Endodermal cell (in vitro differentiated cells): ENCODE results near the gene ADGRF1. TPM values are rescaled to one million over a fixed set of nuclear protein-coding genes. Genes with fewer than 3 reads are reported as not detected.

Experiments used
- DNase-seq: peaks from one replicate; pipeline ENCODE4 v3.0.0-alpha.2; 2017
- H3K27ac ChIP-seq: 2 replicates; pipeline ENCODE4 v1.5.1; 2013; ENCODE audit warnings: mild to moderate bottlenecking, low read depth, low read length, moderate library complexity
- H3K27me3 ChIP-seq: 2 replicates; pipeline ENCODE4 v1.6.1; 2013; ENCODE audit warnings: mild to moderate bottlenecking, low read length, moderate library complexity; ENCODE audit not compliant: insufficient read depth, control insufficient read depth, poor library complexity, severe bottlenecking
- H3K36me3 ChIP-seq: 2 replicates; pipeline ENCODE4 v1.7.0; 2013; ENCODE audit warnings: mild to moderate bottlenecking, low read length, moderate library complexity; ENCODE audit not compliant: control insufficient read depth, insufficient read depth
- H3K4me1 ChIP-seq: one replicate; pipeline ENCODE4 v1.7.0; 2013; ENCODE audit warnings: low read length; ENCODE audit not compliant: control insufficient read depth, insufficient read depth
- H3K4me3 ChIP-seq: 2 replicates; pipeline ENCODE4 v1.5.1; 2013; ENCODE audit warnings: mild to moderate bottlenecking, low read length, moderate library complexity
- H3K9ac ChIP-seq: 2 replicates; pipeline ENCODE4 v1.6.1; 2013; ENCODE audit warnings: mild to moderate bottlenecking, low read length, moderate library complexity; ENCODE audit not compliant: poor library complexity, severe bottlenecking; ENCODE audit errors: extremely low read depth
- H3K9me3 ChIP-seq: 2 replicates; pipeline ENCODE4 v1.6.1; 2013; ENCODE audit warnings: mild to moderate bottlenecking, low read length, moderate library complexity; ENCODE audit not compliant: control insufficient read depth
- H3K27ac Mint-ChIP-seq: 2 replicates; pipeline ENCODE4 v1.8.0; 2020; ENCODE audit warnings: mixed read lengths
- H3K27me3 Mint-ChIP-seq: 2 replicates; pipeline ENCODE4 v1.8.0; 2021; ENCODE audit warnings: mild to moderate bottlenecking, mixed read lengths; ENCODE audit not compliant: insufficient read depth
- H3K36me3 Mint-ChIP-seq: 2 replicates; pipeline ENCODE4 v1.8.0; 2020; ENCODE audit warnings: low read depth, mixed read lengths
- H3K4me1 Mint-ChIP-seq: 2 replicates; pipeline ENCODE4 v1.8.0; 2020; ENCODE audit warnings: mixed read lengths
- H3K4me3 Mint-ChIP-seq: 2 replicates; pipeline ENCODE4 v1.8.0; 2020; ENCODE audit warnings: mild to moderate bottlenecking, moderate library complexity, mixed read lengths
- H3K9me3 Mint-ChIP-seq: 2 replicates; pipeline ENCODE4 v1.8.0; 2020; ENCODE audit warnings: mild to moderate bottlenecking, mixed read lengths
- CTCF ChIP-seq: fragments of 200-600 bp; sonication (generic); conservative IDR thresholded peaks from 2 replicates; pipeline ENCODE4 v1.5.0; 2021; ENCODE audit warnings: antibody characterized with exemption, mild to moderate bottlenecking
- WGBS, 2 experiments: methylation state at CpG; one replicate each; pipeline versions ENCODE4 v1.1.5 to v1.1.7; 2013; ENCODE audit warnings: missing lambda C conversion rate in 2 of 2, mixed read lengths in 1 of 2; ENCODE audit not compliant: insufficient coverage in 1 of 2, insufficient read length in 1 of 2; 5-methylcytosine and 5-hydroxymethylcytosine counted together
- total RNA-seq, 2 donors: library from RNA; stranded (reverse); fragmentation: NEBNext Ultra II Directional in 1 of 2; extraction: Animal tissue kit (Norgen Biotek cat#: 25700) in 1 of 2; gene quantifications; 2 replicates in 1 of 2; 3 replicates in 1 of 2; pipeline ENCODE4 v1.2.1, GENCODE V29; 2021

Gene ADGRF1
- total RNA-seq, 2 donors from 2014 or later: not detected

- no peak for DNase-seq
- H3K27ac ChIP-seq: no peak overlapping the region
- no peaks in the 10 kb centered on the region for H3K27me3 ChIP-seq
- no peaks in the 10 kb centered on the region for H3K36me3 ChIP-seq
- no peak for TF ChIP-seq CTCF
- H3K36me3 Mint-ChIP-seq: no peaks in the 10 kb centered on the region
- no peak overlapping the region for H3K9ac ChIP-seq
- H3K9me3 ChIP-seq: no peaks in the 10 kb centered on the region
- H3K4me3 Mint-ChIP-seq: no peak overlapping the region
- no peak overlapping the region for H3K4me3 ChIP-seq
- H3K9me3 Mint-ChIP-seq: no peaks in the 10 kb centered on the region
- H3K4me1 ChIP-seq: no peaks in the 10 kb centered on the region
- no peaks in the 10 kb centered on the region for H3K4me1 Mint-ChIP-seq
- H3K27me3 Mint-ChIP-seq: peaks cover 1% of the 10 kb centered on the region
- no peak overlapping the region for H3K27ac Mint-ChIP-seq
These were observed 79.1 kb downstream of the ADGRF1 start for GRCh38 chr6:46963039-46963438.

GRCh38 chr6:46961711-46962110 is 80.4 kb downstream of the ADGRF1 start:
- no peaks in the 10 kb centered on the region for H3K36me3 ChIP-seq
- DNase-seq: no peak
- H3K4me1 ChIP-seq: no peaks in the 10 kb centered on the region
- H3K27ac ChIP-seq: no peak overlapping the region
- H3K9ac ChIP-seq: no peak overlapping the region
- Mint-ChIP-seq H3K9me3 (no peaks in the 10 kb centered on the region), H3K4me3 (no peak overlapping the region), H3K27me3 (peaks cover 1% of the 10 kb centered on the region), H3K36me3 (no peaks in the 10 kb centered on the region), H3K4me1 (peaks cover 2% of the 10 kb centered on the region), H3K27ac (no peak overlapping the region)
- H3K27me3 ChIP-seq: no peaks in the 10 kb centered on the region
- no peak overlapping the region for H3K4me3 ChIP-seq
- no peak for TF ChIP-seq CTCF
- no peaks in the 10 kb centered on the region for H3K9me3 ChIP-seq
- WGBS, 2 experiments: 90 to 97% methylated on average over 2 to 4 of the region's 5 CpGs

GRCh38 chr6:46961232-46961631 is 80.9 kb downstream of the ADGRF1 start:
- Mint-ChIP-seq H3K27me3 (peaks cover 1% of the 10 kb centered on the region), H3K4me3 (no peak overlapping the region), H3K27ac (no peak overlapping the region), H3K9me3 (no peaks in the 10 kb centered on the region), H3K4me1 (peaks cover 3% of the 10 kb centered on the region), H3K36me3 (no peaks in the 10 kb centered on the region)
- TF ChIP-seq CTCF: no peak
- DNase-seq: no peak
- no peak overlapping the region for H3K27ac ChIP-seq
- no peaks in the 10 kb centered on the region for H3K4me1 ChIP-seq
- no peaks in the 10 kb centered on the region for H3K36me3 ChIP-seq
- H3K27me3 ChIP-seq: no peaks in the 10 kb centered on the region
- no peak overlapping the region for H3K4me3 ChIP-seq
- H3K9me3 ChIP-seq: no peaks in the 10 kb centered on the region
- H3K9ac ChIP-seq: no peak overlapping the region
